ENCODE results near the gene RAB21. TPM values are rescaled to one million over a fixed set of nuclear protein-coding genes. Genes with fewer than 3 reads are reported as not detected.

Gene RAB21
- total and polyA plus RNA-seq, 2 of the 13 experiments (the other 11 are each of a cell fraction or from before 2014, with no cell fraction given), result 4.4 to 50.9 TPM

- H3K27me3 ChIP-seq (ENCODE audit: control insufficient read depth in 1 of 2, insufficient read depth in 2 of 2, low read length in 2 of 2), result no peaks in the 10 kb centered on the region
- H4K20me1 ChIP-seq (ENCODE audit: insufficient read depth, low read length), result no peaks in the 10 kb centered on the region
- FAIRE-seq, result no peak
- DNase-seq (ENCODE audit: low spot score), result no peak
- H3K4me3 ChIP-seq (replicated peaks in 1 of 3; ENCODE audit: insufficient read depth in 1 of 3, low read depth in 2 of 3, low read length in 3 of 3), result no peak overlapping the region
- no peak overlapping the region for H3K27ac ChIP-seq (ENCODE audit: extremely low read length, insufficient read depth, low read length)
- intact Hi-C loops (cut with micrococcal nuclease; ENCODE audit: unreplicated experiment), result no loop called here
- H3K79me2 ChIP-seq (ENCODE audit: insufficient read depth, low read length), result no peaks in the 10 kb centered on the region
- WGBS (ENCODE audit: low lambda C conversion rate), result 68% methylated on average over 1 of the region's 1 CpG
- POLR2A ChIA-PET, result no interaction called here
- no peak for ATAC-seq
- in situ Hi-C loops (cut with HindIII; ENCODE audit: extremely low pct_ligation_motif_present, low pct_unique_long_range_greater_than_20kb), result no loop called here
- no peak overlapping the region for H2AFZ ChIP-seq (ENCODE audit: low read length)
- CTCF ChIA-PET (ENCODE audit: low intra/inter-chr PET ratio, low total read pairs), result no interaction called here
- H3K9me3 ChIP-seq (ENCODE audit: low read length), result no peaks in the 10 kb centered on the region
- TF ChIP-seq RFXANK (CRISPR knock-in tag; IDR thresholded peaks at IDR 0.05) (no peak), NFE2 (CRISPR knock-in tag; IDR thresholded peaks at IDR 0.05) (no peak), SRY (CRISPR knock-in tag; IDR thresholded peaks at IDR 0.05) (no peak), ZNF83 (CRISPR knock-in tag; IDR thresholded peaks at IDR 0.05; ENCODE audit: borderline replicate concordance) (no peak), ZBTB25 (CRISPR knock-in tag; IDR thresholded peaks at IDR 0.05) (no peak)
- no peaks in the 10 kb centered on the region for H3K36me3 ChIP-seq (replicated peaks in 1 of 2; ENCODE audit: control insufficient read depth in 1 of 2, insufficient read depth in 2 of 2, low read length in 2 of 2)
- H3K4me1 ChIP-seq (ENCODE audit: insufficient read depth, low read length), result no peaks in the 10 kb centered on the region
- H3K9ac ChIP-seq (ENCODE audit: insufficient read depth, low read depth, low read length), result no peak overlapping the region
- BruUV-seq (replicated peaks), result no TSS peak
- no peak overlapping the region for H3K4me2 ChIP-seq (ENCODE audit: low read depth, low read length)
These were observed 41.2 kb downstream of the RAB21 start for GRCh38 chr12:71795901-71796300.

- Histone ChIP-seq H3K4me1 (ENCODE audit: insufficient read depth, low read length) (no peaks in the 10 kb centered on the region), H3K9ac (ENCODE audit: insufficient read depth, low read depth, low read length) (no peak overlapping the region), H3K27me3 (ENCODE audit: control insufficient read depth in 1 of 2, insufficient read depth in 2 of 2, low read length in 2 of 2) (no peaks in the 10 kb centered on the region), H3K79me2 (ENCODE audit: insufficient read depth, low read length) (no peaks in the 10 kb centered on the region), H3K4me2 (ENCODE audit: low read depth, low read length) (no peak overlapping the region), H3K4me3 (replicated peaks in 1 of 3; ENCODE audit: insufficient read depth in 1 of 3, low read depth in 2 of 3, low read length in 3 of 3) (no peak overlapping the region), H3K36me3 (replicated peaks in 1 of 2; ENCODE audit: control insufficient read depth in 1 of 2, insufficient read depth in 2 of 2, low read length in 2 of 2) (no peaks in the 10 kb centered on the region), H3K27ac (ENCODE audit: extremely low read length, insufficient read depth, low read length) (no peak overlapping the region), H4K20me1 (ENCODE audit: insufficient read depth, low read length) (no peaks in the 10 kb centered on the region), H2AFZ (ENCODE audit: low read length) (no peak overlapping the region), H3K9me3 (ENCODE audit: low read length) (no peaks in the 10 kb centered on the region)
- in situ Hi-C loops (cut with HindIII; ENCODE audit: extremely low pct_ligation_motif_present, low pct_unique_long_range_greater_than_20kb), result no loop called here
- intact Hi-C loops (cut with micrococcal nuclease; ENCODE audit: unreplicated experiment), result no loop called here
- no peak for DNase-seq (ENCODE audit: low spot score)
- BruUV-seq (replicated peaks), result no TSS peak
- TF ChIP-seq LCORL (IDR thresholded peaks at IDR 0.05), result no peak
- TF ChIP-seq LCORL (CRISPR knock-in tag; IDR thresholded peaks at IDR 0.05), result no peak
- no peak for TF ChIP-seq ZSCAN29 (CRISPR knock-in tag; conservative IDR thresholded peaks at IDR 0.05)
- no peak for TF ChIP-seq ZNF296 (CRISPR knock-in tag; conservative IDR thresholded peaks at IDR 0.05)
- TF ChIP-seq ZNF274 (CRISPR knock-in tag; IDR thresholded peaks at IDR 0.05), result no peak
- no peak for TF ChIP-seq HMG20B (CRISPR knock-in tag; conservative IDR thresholded peaks at IDR 0.05)
- TF ChIP-seq, protein P1, sequence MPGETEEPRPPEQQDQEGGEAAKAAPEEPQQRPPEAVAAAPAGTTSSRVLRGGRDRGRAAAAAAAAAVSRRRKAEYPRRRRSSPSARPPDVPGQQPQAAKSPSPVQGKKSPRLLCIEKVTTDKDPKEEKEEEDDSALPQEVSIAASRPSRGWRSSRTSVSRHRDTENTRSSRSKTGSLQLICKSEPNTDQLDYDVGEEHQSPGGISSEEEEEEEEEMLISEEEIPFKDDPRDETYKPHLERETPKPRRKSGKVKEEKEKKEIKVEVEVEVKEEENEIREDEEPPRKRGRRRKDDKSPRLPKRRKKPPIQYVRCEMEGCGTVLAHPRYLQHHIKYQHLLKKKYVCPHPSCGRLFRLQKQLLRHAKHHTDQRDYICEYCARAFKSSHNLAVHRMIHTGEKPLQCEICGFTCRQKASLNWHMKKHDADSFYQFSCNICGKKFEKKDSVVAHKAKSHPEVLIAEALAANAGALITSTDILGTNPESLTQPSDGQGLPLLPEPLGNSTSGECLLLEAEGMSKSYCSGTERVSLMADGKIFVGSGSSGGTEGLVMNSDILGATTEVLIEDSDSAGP (CRISPR knock-in tag; IDR thresholded peaks at IDR 0.05; ENCODE audit: borderline replicate concordance), result no peak
- POLR2A ChIA-PET, result no interaction called here
- WGBS (ENCODE audit: low lambda C conversion rate), result 7% methylated on average over 1 of the region's 1 CpG
- CTCF ChIA-PET (ENCODE audit: low intra/inter-chr PET ratio, low total read pairs), result no interaction called here
- ATAC-seq, result no peak
- FAIRE-seq, result no peak
These were observed 42.9 kb downstream of the RAB21 start for GRCh38 chr12:71797531-71797930.

Data from HepG2 (cell line).